Psoas muscle (tissue), 8 donors: ENCODE data around the gene ANTXR1. TPM values are rescaled to one million over a fixed set of nuclear protein-coding genes. Genes with fewer than 3 reads are reported as not detected.
A peak's percentile ranks its signal among the peaks of the same experiment; 100 is the strongest.

ENCODE experiments used
- ATAC-seq, 4 donors: fragments of 200-7000 bp; cut with Tn5 transposase; one replicate each; pipeline ENCODE4 v1.9.1; 2020; ENCODE audit warnings: moderate library complexity in 3 of 4, mild to moderate bottlenecking in 2 of 4
- DNase-seq, 2 donors: peaks; one replicate each; pipeline ENCODE4 v3.0.0-alpha.2; 2020
- H3K27ac ChIP-seq: fragments of 200-600 bp; one replicate; pipeline ENCODE4 v1.8.0; 2022
- H3K27me3 ChIP-seq, 3 donors: fragments of 200-600 bp in 1 of 3; one replicate each; pipeline versions ENCODE4 v1.6.1 to v1.8.0; 2013 to 2022; ENCODE audit warnings: low read length in 2 of 3, mild to moderate bottlenecking in 2 of 3, moderate library complexity in 1 of 3; ENCODE audit not compliant: insufficient read depth in 3 of 3
- H3K36me3 ChIP-seq, 2 donors: fragments of 200-600 bp in 1 of 2; one replicate each; pipeline versions ENCODE4 v1.6.1 to v1.8.0; 2013 to 2022; ENCODE audit warnings: low read depth in 1 of 2, mild to moderate bottlenecking in 1 of 2, moderate library complexity in 1 of 2; ENCODE audit not compliant: insufficient read depth in 1 of 2
- H3K4me1 ChIP-seq: fragments of 200-600 bp; one replicate; pipeline ENCODE4 v1.8.0; 2022
- H3K4me3 ChIP-seq: fragments of 200-600 bp; one replicate; pipeline ENCODE4 v1.8.0; 2022; ENCODE audit warnings: mild to moderate bottlenecking
- H3K9me3 ChIP-seq: fragments of 200-600 bp; one replicate; pipeline ENCODE4 v1.8.0; 2022
- WGBS, 3 donors: extraction: QIAGEN DNeasy Blood & Tissue Kit; methylation state at CpG; one replicate each; pipeline versions ENCODE4 v1.1.6 to v1.1.7; 2013; 5-methylcytosine and 5-hydroxymethylcytosine counted together
- intact Hi-C, 2 donors: fragments of 100-400 bp; cut with DNase I; formaldehyde crosslinking; loops; one replicate each; pipeline versions ENCODE4 v1.11.0 to v1.14.2; 2022
- polyA plus RNA-seq, 3 donors: library from polyadenylated mRNA; stranded (reverse); fragments of 200-250 nt; gene quantifications; one replicate each; pipeline ENCODE4 v1.2.3, GENCODE V29; 2013
- total RNA-seq, 4 donors: library from RNA; stranded (reverse); fragmentation: NEBNext Ultra II Directional in 2 of 4; extraction: Animal tissue kit (Norgen Biotek cat#: 25700) in 2 of 4; gene quantifications; one replicate each; pipeline versions ENCODE4 v1.2.1 to v1.2.4, GENCODE V29; 2021 to 2023
- TF ChIP-seq, protein P1 (sequence below): fragments of 200-600 bp; IDR thresholded peaks from one replicate; pipeline ENCODE4 v1.8.0; 2022; ENCODE audit warnings: antibody characterized with exemption
- donor health status: healthy with polysubstance abuse.
- donor health status: DM: no; HTN: no; CAD: no; lungs with moderate emphysema.
- donor health status: Bipolar disorder and iron deficiency.
- donor health status: healthy.
- donor health status: DM: yes; HTN: yes; CAD: no.
- donor health status: DM: no; HTN: no; CAD: no.
- donor health status: DM: no; HTN: no; CAD: no.
- donor health status: DM: yes; HTN: yes; CAD: no.

ANTXR1 gene
- total and polyA plus RNA-seq, 7 donors: 3.7 to 24.3 (median 10.9) TPM

DNA sequence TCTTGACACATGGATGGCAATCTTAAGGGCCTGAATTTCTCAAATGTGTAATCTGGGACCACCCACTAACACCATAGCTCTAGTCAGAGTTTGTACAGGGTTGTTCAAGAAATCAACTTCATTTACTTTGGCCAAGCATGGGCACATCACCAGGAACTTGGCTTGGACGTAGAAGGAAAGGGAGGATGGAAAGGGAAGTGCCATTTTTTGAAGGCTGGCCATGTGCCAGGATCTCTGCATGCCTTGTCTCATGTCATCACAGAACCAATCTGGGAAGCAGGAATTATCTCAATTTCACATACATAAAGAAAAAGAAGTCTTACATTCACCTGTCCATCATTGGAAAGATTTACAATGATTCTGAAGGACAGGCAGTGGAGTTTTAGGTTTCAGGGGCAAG is 128.1 kb downstream of the ANTXR1 start:
- TF ChIP-seq, protein P1, sequence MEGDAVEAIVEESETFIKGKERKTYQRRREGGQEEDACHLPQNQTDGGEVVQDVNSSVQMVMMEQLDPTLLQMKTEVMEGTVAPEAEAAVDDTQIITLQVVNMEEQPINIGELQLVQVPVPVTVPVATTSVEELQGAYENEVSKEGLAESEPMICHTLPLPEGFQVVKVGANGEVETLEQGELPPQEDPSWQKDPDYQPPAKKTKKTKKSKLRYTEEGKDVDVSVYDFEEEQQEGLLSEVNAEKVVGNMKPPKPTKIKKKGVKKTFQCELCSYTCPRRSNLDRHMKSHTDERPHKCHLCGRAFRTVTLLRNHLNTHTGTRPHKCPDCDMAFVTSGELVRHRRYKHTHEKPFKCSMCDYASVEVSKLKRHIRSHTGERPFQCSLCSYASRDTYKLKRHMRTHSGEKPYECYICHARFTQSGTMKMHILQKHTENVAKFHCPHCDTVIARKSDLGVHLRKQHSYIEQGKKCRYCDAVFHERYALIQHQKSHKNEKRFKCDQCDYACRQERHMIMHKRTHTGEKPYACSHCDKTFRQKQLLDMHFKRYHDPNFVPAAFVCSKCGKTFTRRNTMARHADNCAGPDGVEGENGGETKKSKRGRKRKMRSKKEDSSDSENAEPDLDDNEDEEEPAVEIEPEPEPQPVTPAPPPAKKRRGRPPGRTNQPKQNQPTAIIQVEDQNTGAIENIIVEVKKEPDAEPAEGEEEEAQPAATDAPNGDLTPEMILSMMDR: no peak
- H3K9me3 ChIP-seq: no peaks in the 10 kb centered on the region
- ATAC-seq: no peak
- peak in 1 of 2 donors; percentile 53 for DNase-seq
- H3K27me3 ChIP-seq: no peaks in the 10 kb centered on the region
- H3K4me3 ChIP-seq: no peak overlapping the region
- H3K4me1 ChIP-seq: peaks cover 15% of the 10 kb centered on the region
- intact Hi-C loops: no loop called here
- no peak overlapping the region for H3K27ac ChIP-seq
- 48 to 74% (median 63%) methylated on average over 1 of the region's 1 CpG for WGBS, 3 donors
- H3K36me3 ChIP-seq: no peaks in the 10 kb centered on the region

DNA sequence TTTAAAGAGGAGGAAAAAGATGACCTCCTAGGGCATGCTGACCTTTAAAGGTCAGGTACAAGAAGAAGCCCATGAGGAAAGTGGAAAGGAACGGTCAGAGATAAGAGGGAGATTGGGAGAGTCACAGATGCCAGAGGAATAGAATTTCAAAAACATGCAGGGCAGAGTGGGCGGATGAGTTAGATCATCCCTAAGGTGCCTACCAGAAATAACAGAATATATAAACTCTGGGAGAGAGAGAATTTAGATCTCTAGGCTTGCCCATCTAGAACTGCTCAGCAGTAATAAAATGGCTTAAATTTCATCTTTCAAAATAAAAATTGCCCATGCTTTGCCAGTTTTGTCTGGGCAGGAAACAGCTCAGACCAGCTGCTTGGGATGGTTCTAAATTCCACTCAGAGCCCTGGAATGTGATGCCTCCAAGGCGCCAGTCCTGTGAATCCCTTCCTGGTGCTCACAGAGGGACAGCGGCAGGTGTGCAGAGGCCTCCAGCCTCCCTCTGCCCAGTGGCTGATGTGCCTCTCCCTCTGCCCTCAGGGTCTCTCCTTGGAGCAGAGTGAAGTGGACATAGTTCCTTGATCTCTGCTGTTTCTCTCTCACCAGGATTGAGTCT is 130.9 kb downstream of the ANTXR1 start:
- H3K9me3 ChIP-seq: no peaks in the 10 kb centered on the region
- H3K27ac ChIP-seq: peak overlapping the region; percentile 41
- no peaks in the 10 kb centered on the region for H3K27me3 ChIP-seq
- H3K36me3 ChIP-seq: no peaks in the 10 kb centered on the region
- peaks cover 6% of the 10 kb centered on the region for H3K4me1 ChIP-seq
- 30 to 36% (median 34%) methylated on average over 4 of the region's 4 CpGs for WGBS, 3 donors
- ATAC-seq (peak; percentile 53 to 74 (median 74)), DNase-seq (peak in 1 of 2 donors; percentile 32)
- TF ChIP-seq, protein P1: no peak
- intact Hi-C loops: no loop called here
- H3K4me3 ChIP-seq: no peak overlapping the region

DNA sequence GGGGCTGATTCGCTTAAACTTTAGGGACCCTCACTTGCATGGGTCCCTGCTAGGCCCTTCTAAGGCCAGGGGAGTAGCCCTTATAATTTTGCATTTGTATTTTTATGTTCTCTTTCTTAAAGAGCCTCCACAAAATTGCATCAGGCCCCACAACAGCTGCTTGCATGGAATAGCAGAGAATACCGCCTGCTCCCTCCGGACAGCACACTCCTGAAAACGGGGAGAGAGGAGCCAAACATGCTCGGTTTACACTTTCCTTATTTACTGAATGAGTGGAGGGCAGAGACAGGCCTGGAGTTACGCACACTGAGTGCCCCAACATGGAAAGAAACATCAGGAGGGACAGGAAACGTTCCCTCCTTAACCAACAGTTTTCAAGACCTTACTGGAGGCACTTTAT is 132.2 kb downstream of the ANTXR1 start:
- no peaks in the 10 kb centered on the region for H3K27me3 ChIP-seq
- TF ChIP-seq, protein P1: no peak
- DNase-seq (no peak), ATAC-seq (peak; percentile 27 to 61 (median 40))
- WGBS, 3 donors: 53 to 80% (median 58%) methylated on average over 7 of the region's 7 CpGs
- no peaks in the 10 kb centered on the region for H3K4me1 ChIP-seq
- intact Hi-C loops: no loop called here
- no peaks in the 10 kb centered on the region for H3K9me3 ChIP-seq
- no peak overlapping the region for H3K4me3 ChIP-seq
- H3K27ac ChIP-seq: peak overlapping the region; percentile 41
- no peaks in the 10 kb centered on the region for H3K36me3 ChIP-seq

DNA sequence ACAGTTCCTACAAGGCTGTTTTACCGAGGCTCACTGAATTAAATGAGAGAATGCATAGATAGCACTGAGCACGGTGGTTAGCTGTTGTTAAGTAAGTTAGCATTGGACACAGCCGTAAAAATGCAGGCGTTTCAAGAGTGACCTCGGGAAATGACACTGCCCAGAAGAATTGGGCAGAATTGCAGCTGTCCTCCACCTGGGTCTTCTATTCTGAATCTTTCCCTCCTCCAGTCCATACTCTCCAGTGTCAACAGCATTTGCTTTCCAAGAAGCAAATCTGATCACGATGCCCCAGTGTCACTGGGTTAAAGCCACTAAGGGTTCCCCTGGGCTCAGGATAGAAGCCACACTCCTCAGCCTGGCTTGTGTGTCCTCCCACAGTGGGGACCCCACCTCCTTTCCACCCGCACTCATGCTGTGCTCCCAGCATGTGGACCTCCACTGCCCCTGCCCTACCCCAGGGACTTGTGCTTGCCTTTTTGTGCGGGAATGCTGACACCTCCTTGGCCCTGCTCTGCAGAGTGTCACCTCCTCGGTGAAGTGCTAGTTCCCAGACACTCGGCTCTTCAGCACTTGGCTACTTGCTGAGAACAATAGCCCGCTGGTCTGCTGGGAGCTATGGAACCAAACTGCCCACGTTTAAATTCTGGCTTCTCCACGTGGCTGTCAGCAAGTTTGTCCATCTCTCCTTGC is 135.0 kb downstream of the ANTXR1 start:
- Histone ChIP-seq H3K27me3 (no peaks in the 10 kb centered on the region), H3K27ac (peak overlapping the region; percentile 4), H3K36me3 (no peaks in the 10 kb centered on the region), H3K9me3 (no peaks in the 10 kb centered on the region), H3K4me1 (no peaks in the 10 kb centered on the region), H3K4me3 (no peak overlapping the region)
- no peak for ATAC-seq
- intact Hi-C loops: no loop called here
- DNase-seq: no peak
- TF ChIP-seq, protein P1: no peak
- 49 to 66% (median 50%) methylated on average over 13 of the region's 13 CpGs for WGBS, 3 donors
